ENCODE measurements around the gene LRRK1.

LRRK1 gene

DNA sequence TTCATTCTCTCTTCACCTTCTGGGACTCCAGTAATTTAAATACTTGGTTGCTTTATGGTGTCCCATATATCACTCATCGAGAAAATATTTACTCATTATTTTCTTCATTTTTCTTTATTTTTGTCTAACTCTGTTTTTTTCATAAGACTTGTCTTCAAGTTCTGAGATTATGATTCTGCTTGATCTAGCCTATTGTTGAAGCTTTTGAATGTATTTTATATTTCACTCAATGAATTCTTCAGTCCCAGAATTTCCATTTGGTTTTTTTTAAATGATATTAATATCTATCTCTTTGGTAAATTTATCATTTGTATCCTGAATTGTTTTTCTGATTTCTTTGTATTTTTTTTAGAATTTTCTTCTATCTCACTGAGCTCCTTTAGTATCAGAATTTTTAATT, 117.0 kb downstream of the LRRK1 start:
- no peak for DNase-seq (ENCODE audit: low read depth)
- TF ChIP-seq, protein P1, sequence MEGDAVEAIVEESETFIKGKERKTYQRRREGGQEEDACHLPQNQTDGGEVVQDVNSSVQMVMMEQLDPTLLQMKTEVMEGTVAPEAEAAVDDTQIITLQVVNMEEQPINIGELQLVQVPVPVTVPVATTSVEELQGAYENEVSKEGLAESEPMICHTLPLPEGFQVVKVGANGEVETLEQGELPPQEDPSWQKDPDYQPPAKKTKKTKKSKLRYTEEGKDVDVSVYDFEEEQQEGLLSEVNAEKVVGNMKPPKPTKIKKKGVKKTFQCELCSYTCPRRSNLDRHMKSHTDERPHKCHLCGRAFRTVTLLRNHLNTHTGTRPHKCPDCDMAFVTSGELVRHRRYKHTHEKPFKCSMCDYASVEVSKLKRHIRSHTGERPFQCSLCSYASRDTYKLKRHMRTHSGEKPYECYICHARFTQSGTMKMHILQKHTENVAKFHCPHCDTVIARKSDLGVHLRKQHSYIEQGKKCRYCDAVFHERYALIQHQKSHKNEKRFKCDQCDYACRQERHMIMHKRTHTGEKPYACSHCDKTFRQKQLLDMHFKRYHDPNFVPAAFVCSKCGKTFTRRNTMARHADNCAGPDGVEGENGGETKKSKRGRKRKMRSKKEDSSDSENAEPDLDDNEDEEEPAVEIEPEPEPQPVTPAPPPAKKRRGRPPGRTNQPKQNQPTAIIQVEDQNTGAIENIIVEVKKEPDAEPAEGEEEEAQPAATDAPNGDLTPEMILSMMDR (conservative IDR thresholded peaks at IDR 0.05; ENCODE audit: low read length): no peak
- H3K4me3 ChIP-seq (ENCODE audit: low read length): no peak overlapping the region

DNA sequence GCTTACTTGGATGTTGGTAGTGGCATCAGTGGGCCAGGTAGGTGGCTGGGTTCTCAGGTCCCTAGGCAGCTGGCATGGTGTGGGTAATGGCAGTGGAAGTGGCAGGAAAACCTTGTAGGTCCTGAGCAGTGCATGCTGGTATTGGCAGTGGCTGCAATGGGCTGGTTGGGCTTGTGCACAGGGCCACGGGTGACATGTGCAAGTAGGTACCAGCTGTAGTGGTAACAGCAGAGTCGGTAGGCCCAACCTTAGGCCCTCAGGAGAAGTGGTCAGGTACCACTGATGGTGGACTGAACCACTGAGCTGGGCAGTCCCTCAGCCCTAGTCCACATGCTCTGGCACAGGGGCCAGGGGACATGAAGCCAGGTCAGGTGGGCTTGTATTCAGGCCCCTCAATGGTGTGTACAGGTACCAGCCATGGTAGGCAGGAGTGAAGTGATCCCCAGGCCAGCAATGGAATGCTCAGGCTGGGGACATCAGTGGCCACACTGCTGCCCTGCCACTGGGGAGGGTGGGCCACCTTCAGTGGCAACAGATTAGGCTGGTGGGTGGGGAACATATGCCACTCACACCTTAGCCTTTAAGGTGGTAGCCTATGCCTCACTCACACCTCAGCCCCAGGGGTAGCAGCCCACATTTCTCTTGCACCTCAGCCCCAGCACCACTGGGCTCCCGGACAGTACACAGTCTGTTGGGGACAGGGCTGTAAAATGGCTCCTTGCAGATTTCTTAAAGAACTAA, 118.1 kb downstream of the LRRK1 start:
- DNase-seq (ENCODE audit: low read depth): no peak
- TF ChIP-seq, protein P1 (conservative IDR thresholded peaks at IDR 0.05; ENCODE audit: low read length): no peak
- H3K4me3 ChIP-seq (ENCODE audit: low read length): no peak overlapping the region

DNA sequence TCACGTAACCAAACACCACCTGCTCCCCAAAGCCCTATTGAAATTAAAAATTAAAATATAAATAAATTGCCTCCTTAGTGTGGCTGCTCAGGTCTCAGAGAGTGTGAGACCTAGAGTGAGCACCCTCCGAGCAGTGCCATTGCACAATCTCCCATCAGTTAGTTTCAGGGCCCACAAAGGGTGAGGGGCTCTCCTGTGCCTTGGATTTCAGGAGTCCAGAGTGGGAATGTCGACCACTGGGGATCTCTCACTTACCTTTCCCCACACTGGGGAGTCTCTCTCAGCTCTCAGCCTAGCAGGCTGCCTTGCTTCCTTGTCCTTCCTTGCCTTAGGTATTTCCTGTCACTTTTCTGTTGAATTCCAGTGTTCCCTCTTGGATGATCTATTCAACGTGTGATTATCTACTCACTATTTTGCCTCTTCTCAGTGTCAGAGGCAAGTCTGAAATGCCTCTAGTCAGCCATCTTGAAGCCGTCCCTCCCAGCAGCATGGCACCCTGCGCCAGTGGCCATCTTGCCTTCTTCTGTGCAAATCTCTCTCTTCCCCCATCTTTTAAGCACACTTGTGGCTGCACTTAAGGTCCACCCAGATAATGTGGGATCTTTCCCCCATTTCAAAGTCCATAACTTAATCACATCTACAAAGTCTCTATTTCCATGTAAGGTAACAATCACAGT, 119.3 kb downstream of the LRRK1 start:
- no peak for DNase-seq (ENCODE audit: low read depth)
- H3K4me3 ChIP-seq (ENCODE audit: low read length): no peak overlapping the region
- TF ChIP-seq, protein P1 (conservative IDR thresholded peaks at IDR 0.05; ENCODE audit: low read length): no peak

DNA sequence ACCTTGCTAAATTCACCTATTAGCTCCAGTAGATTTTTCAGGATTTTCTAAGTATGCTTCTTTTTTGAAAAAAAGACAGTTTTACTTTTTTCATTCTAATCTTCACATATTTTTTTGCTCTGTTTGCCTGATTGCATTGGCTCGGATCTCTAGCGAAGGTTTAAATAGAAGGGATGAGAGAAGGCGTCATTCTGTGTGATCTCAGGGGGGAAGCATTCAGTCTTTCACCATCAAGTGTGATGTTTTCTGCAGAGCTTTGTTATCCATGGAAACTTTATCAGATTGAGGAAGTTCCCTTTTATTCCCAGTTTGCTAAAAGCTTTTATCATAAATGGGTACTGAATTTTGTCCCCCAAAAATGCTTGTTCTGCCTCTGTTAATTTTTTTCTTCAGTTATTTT, 120.3 kb downstream of the LRRK1 start:
- TF ChIP-seq, protein P1 (conservative IDR thresholded peaks at IDR 0.05; ENCODE audit: low read length): no peak
- H3K4me3 ChIP-seq (ENCODE audit: low read length): no peak overlapping the region
- DNase-seq (ENCODE audit: low read depth): peak; percentile 22

DNA sequence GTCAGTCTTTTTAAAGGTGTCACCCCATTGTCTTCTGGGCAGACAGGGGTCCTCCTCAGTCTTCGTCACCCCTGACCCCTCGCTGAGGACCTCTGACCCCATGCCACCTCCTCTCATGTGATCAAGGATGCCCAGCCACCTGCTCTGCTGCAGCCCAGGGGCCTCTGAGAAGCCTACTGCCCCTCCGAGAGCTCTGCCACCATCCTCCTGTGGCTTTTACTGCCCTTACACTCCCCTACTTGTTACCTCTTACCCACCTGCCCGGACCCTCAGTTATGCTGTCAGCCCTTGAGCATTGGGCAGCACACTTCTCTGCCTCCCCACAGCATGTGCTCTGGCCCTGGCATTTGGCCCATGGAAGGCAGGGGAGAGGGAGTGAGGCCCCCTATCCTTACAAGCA, 123.2 kb downstream of the LRRK1 start:
- TF ChIP-seq, protein P1 (conservative IDR thresholded peaks at IDR 0.05; ENCODE audit: low read length): no peak
- no peak overlapping the region for H3K4me3 ChIP-seq (ENCODE audit: low read length)
- DNase-seq (ENCODE audit: low read depth): no peak

DNA sequence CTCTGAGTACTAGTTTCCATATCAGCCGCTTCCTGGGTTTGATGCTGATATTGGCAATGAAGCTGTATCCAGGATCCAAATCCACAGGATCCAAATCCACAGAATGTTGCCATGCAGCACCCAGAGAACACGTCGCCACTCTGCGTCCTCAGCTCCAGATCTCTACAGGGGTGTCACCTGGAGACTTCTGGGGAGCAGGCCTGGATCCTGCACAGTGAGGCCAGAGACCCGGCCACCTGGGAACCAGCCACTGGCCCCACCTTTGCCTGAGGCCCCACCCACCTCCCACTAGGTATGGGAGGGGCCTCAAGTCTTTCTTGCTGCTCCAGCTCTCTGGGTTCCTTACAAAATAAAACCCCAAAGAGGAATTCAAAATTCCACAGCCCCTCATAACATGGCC, 123.9 kb downstream of the LRRK1 start:
- H3K4me3 ChIP-seq (ENCODE audit: low read length): no peak overlapping the region
- TF ChIP-seq, protein P1 (conservative IDR thresholded peaks at IDR 0.05; ENCODE audit: low read length): no peak
- no peak for DNase-seq (ENCODE audit: low read depth)

Measured in AG10803 (cell line).